HepG2 (cell line): ENCODE results near the gene GNG7. TPM values are rescaled to one million over a fixed set of nuclear protein-coding genes. Genes with fewer than 3 reads are reported as not detected.

Experiments
- ATAC-seq: fragments of 200-7000 bp; cut with Tn5 transposase; 3 replicates; pipeline ENCODE4 v1.9.1; 2020; ENCODE audit warnings: mild to moderate bottlenecking, moderate library complexity
- BruUV-seq: library from RNA; stranded (reverse); fragments of 400-500 nt; replicated peaks from 2 replicates; lab custom pipeline; 2021; lab: Mats Ljungman, UMichigan
- CTCF ChIA-PET: fragments of 300-600 bp; formaldehyde crosslinking; extraction: SDS; loops from one replicate; lab custom pipeline; 2021; ENCODE audit warnings: low total read pairs, inconsistent platforms, low intra/inter-chr PET ratio; lab: Yijun Ruan, JAX
- POLR2A ChIA-PET: fragments of 350-600 bp; sonication (Branson Sonifier 250); formaldehyde crosslinking; loops from one replicate; lab custom pipeline; 2020; ENCODE audit warnings: antibody characterized with exemption, inconsistent platforms; lab: Yijun Ruan, JAX
- DNase-seq: peaks from one replicate; pipeline ENCODE4 v3.0.0-alpha.2; 2015; ENCODE audit warnings: low spot score
- FAIRE-seq: peaks from 3 replicates; lab custom pipeline; 2011; peaks lifted over from hg19 to GRCh38; lab: Jason Lieb, UNC
- H2AFZ ChIP-seq: one replicate; pipeline ENCODE4 v1.6.1; 2011; ENCODE audit warnings: low read length, inconsistent platforms
- H3K27ac ChIP-seq: fragments of 300-600 bp; 3 replicates; pipeline ENCODE4 v1.8.0; 2011; ENCODE audit warnings: mixed run types, mild to moderate bottlenecking, mixed read lengths, low read length, inconsistent platforms; ENCODE audit not compliant: insufficient read depth; ENCODE audit errors: extremely low read length
- H3K27me3 ChIP-seq, 2 experiments: fragments of 200-600 bp in 1 of 2; 2 replicates in 1 of 2; 3 replicates in 1 of 2; pipeline versions ENCODE4 v1.6.0 to v1.8.0; 2011; ENCODE audit warnings: low read length in 2 of 2, mild to moderate bottlenecking in 2 of 2, moderate library complexity in 2 of 2, inconsistent platforms in 1 of 2; ENCODE audit not compliant: insufficient read depth in 2 of 2, control insufficient read depth in 1 of 2
- H3K36me3 ChIP-seq, 2 experiments: fragments of 200-600 bp in 1 of 2; replicated peaks in 1 of 2; 2 replicates in 1 of 2; 3 replicates in 1 of 2; pipeline versions ENCODE4 v1.5.1 to v1.8.0; 2011; ENCODE audit warnings: low read length in 2 of 2, inconsistent platforms in 1 of 2; ENCODE audit not compliant: insufficient read depth in 2 of 2, control insufficient read depth in 1 of 2
- H3K4me1 ChIP-seq: 2 replicates; pipeline ENCODE4 v1.5.1; 2012; ENCODE audit warnings: low read length, inconsistent platforms; ENCODE audit not compliant: insufficient read depth
- H3K4me2 ChIP-seq: 2 replicates; pipeline ENCODE4 v1.6.0; 2011; ENCODE audit warnings: low read depth, low read length, inconsistent platforms
- H3K4me3 ChIP-seq, 3 experiments: fragments of 200-600 bp in 1 of 3; sonication (generic), shearing (Covaris generic) in 1 of 3; replicated peaks in 1 of 3; 2 replicates each; pipeline ENCODE4 v1.5.1; 2011 to 2016; ENCODE audit warnings: low read length in 3 of 3, inconsistent platforms in 2 of 3, low read depth in 2 of 3, mild to moderate bottlenecking in 2 of 3, control low read depth in 1 of 3, mixed read lengths in 1 of 3; ENCODE audit not compliant: insufficient read depth in 1 of 3
- H3K79me2 ChIP-seq: one replicate; pipeline ENCODE4 v1.6.1; 2011; ENCODE audit warnings: low read length, inconsistent platforms; ENCODE audit not compliant: insufficient read depth
- H3K9ac ChIP-seq: 2 replicates; pipeline ENCODE4 v1.6.0; 2011; ENCODE audit warnings: mild to moderate bottlenecking, low read depth, low read length, inconsistent platforms; ENCODE audit not compliant: insufficient read depth
- H3K9me3 ChIP-seq: 2 replicates; pipeline ENCODE4 v1.5.1; 2012; ENCODE audit warnings: mild to moderate bottlenecking, low read length
- H4K20me1 ChIP-seq: 2 replicates; pipeline ENCODE4 v1.6.0; 2011; ENCODE audit warnings: inconsistent platforms, mild to moderate bottlenecking, low read length, moderate library complexity; ENCODE audit not compliant: insufficient read depth
- ERF ChIP-seq: IDR thresholded peaks from 2 replicates; pipeline ENCODE4 v1.6.1; 2018; ENCODE audit warnings: missing biosample characterization, missing genetic modification reagents
- FOXM1 ChIP-seq: sonication (generic); formaldehyde crosslinking; IDR thresholded peaks from 2 replicates; pipeline ENCODE4 v1.5.0; 2020; ENCODE audit warnings: missing genetic modification reagents
- HMGA1 ChIP-seq: sonication (generic); formaldehyde crosslinking; conservative IDR thresholded peaks from 2 replicates; pipeline ENCODE4 v1.4.0; 2020; ENCODE audit warnings: missing genetic modification reagents
- REPIN1 ChIP-seq: sonication (generic); formaldehyde crosslinking; IDR thresholded peaks from 2 replicates; pipeline ENCODE4 v1.8.0; 2022; ENCODE audit warnings: missing genetic modification reagents, low read depth, mild to moderate bottlenecking, borderline replicate concordance
- THAP8 ChIP-seq: sonication (generic); formaldehyde crosslinking; IDR thresholded peaks from 2 replicates; pipeline ENCODE4 v1.5.1; 2020; ENCODE audit warnings: missing genetic modification reagents, mild to moderate bottlenecking, borderline replicate concordance
- ZBTB7B ChIP-seq: sonication (generic); formaldehyde crosslinking; IDR thresholded peaks from 2 replicates; pipeline ENCODE4 v1.4.0; 2020; ENCODE audit warnings: missing genetic modification reagents
- ZNF17 ChIP-seq: sonication (generic); formaldehyde crosslinking; IDR thresholded peaks from 2 replicates; pipeline ENCODE4 v1.5.0; 2020; ENCODE audit warnings: mild to moderate bottlenecking, missing genetic modification reagents
- ZNF709 ChIP-seq: sonication (generic); formaldehyde crosslinking; IDR thresholded peaks from 2 replicates; pipeline ENCODE4 v1.5.0; 2020; ENCODE audit warnings: mild to moderate bottlenecking, missing genetic modification reagents
- ZNF770 ChIP-seq: sonication (generic); formaldehyde crosslinking; IDR thresholded peaks from 2 replicates; pipeline ENCODE4 v1.5.0; 2020; ENCODE audit warnings: mild to moderate bottlenecking, missing genetic modification reagents
- ZSCAN12 ChIP-seq: sonication (generic); formaldehyde crosslinking; IDR thresholded peaks from 2 replicates; pipeline ENCODE4 v1.9.0; 2021; ENCODE audit warnings: mild to moderate bottlenecking, missing genetic modification reagents
- WGBS: methylation state at CpG from one replicate; pipeline ENCODE4 v1.1.6; 2017; ENCODE audit warnings: low lambda C conversion rate; 5-methylcytosine and 5-hydroxymethylcytosine counted together
- in situ Hi-C: cut with HindIII; loops from 2 replicates; pipeline ENCODE4 v1.10.0; 2017; ENCODE audit warnings: low pct_unique_long_range_greater_than_20kb; ENCODE audit not compliant: extremely low pct_ligation_motif_present
- intact Hi-C: fragments of 100-400 bp; cut with micrococcal nuclease; formaldehyde crosslinking; loops from one replicate; pipeline ENCODE4 v1.10.0; 2022; ENCODE audit not compliant: unreplicated experiment
- polyA plus RNA-seq, 8 experiments: library from polyadenylated mRNA; depleted of rRNA in 3 of 8; stranded (reverse) in 7 of 8; unstranded in 1 of 8; fragments of >200 nt; fragmentation: Illumina TruSeq in 4 of 8; extraction: Trizol in 4 of 8; gene quantifications; 2 replicates each; pipeline versions ENCODE4 v1.2.1 to v1.2.3, GENCODE V29; 2011 to 2016; ENCODE audit warnings: low read depth in 4 of 8, missing spikeins in 1 of 8, mixed read lengths in 1 of 8; ENCODE audit not compliant: insufficient read depth in 1 of 8
- total RNA-seq, 5 experiments: library from RNA; depleted of rRNA; stranded (reverse); fragments of >200 nt; fragmentation: Illumina TruSeq; extraction: Trizol; gene quantifications; 2 replicates each; pipeline ENCODE4 v1.2.3, GENCODE V29; 2016; ENCODE audit warnings: low read depth in 1 of 5
- TF ChIP-seq, protein P1 (sequence below): sonication (generic); formaldehyde crosslinking; IDR thresholded peaks from 2 replicates; pipeline ENCODE4 v1.8.0; 2022; ENCODE audit warnings: mild to moderate bottlenecking, missing genetic modification reagents, moderate library complexity

GNG7 gene
- total and polyA plus RNA-seq, 2 of the 13 experiments (the other 11 are each of a cell fraction or from before 2014, with no cell fraction given): 1.4 to 3.3 TPM

- intact Hi-C loops (no loop called here), in situ Hi-C loops (no loop called here)
- DNase-seq (no peak), FAIRE-seq (no peak), ATAC-seq (no peak)
- H2AFZ ChIP-seq: no peak overlapping the region
- no peaks in the 10 kb centered on the region for H3K9me3 ChIP-seq
- H3K4me3 ChIP-seq: no peak overlapping the region
- no peaks in the 10 kb centered on the region for H3K79me2 ChIP-seq
- 95% methylated on average over 11 of the region's 11 CpGs for WGBS
- H3K36me3 ChIP-seq: no peaks in the 10 kb centered on the region
- ChIA-PET POLR2A (interaction anchor here (1.0 kb wide), 1 partner anchor 27 kb away, joined by 4 read pairs; no protein-coding TSS in a partner anchor), CTCF (no interaction called here)
- peaks cover 57% of the 10 kb centered on the region for H3K4me1 ChIP-seq
- no TSS peak for BruUV-seq
- no peak overlapping the region for H3K4me2 ChIP-seq
- H3K9ac ChIP-seq: no peak overlapping the region
- H4K20me1 ChIP-seq: no peaks in the 10 kb centered on the region
- no peak overlapping the region for H3K27ac ChIP-seq
- H3K27me3 ChIP-seq: no peaks in the 10 kb centered on the region
- TF ChIP-seq FOXM1 (CRISPR knock-in tag) (no peak), ERF (CRISPR knock-in tag) (no peak)
- TF ChIP-seq, all 625 proteins: peak for 0
These were observed 150.7 kb downstream of the GNG7 start for GRCh38 chr19:2551864-2552185.

DNA sequence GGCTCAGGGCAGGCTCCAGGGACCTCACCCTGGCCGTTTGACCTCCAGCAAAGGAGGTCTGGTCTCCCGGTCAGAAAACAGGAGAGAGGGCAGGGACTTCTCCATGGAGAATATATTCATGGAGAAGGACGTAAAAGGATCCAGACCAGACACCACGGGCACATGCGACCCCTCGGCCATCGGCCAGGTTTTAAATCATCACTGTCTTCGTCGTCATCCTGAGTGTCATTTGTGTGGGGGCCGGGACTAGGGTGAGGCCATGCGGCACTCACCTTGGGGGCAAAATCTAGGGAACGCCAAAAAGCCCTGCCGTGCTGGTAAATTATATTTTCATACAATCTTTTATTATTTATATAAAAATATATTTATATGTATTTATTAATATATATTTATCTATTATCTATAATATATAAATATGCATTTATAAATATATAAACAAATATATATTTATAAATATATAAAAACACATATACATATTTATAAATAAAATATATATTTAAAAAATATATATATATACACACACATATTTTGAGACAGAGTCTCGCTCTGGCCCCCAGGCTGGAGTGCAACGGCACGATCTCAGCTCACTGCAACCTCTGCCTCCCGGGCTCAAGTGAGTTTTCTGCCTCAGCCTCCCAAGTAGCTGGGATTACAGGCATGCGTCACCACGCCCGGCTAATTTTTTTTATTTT lies 151.2 kb downstream of the GNG7 start:
- H4K20me1 ChIP-seq: no peaks in the 10 kb centered on the region
- H3K4me3 ChIP-seq: no peak overlapping the region
- no peaks in the 10 kb centered on the region for H3K36me3 ChIP-seq
- H2AFZ ChIP-seq: no peak overlapping the region
- POLR2A ChIA-PET: interaction anchor here (1.0 kb wide), 2 partner anchors 26 to 27 kb away, joined by 3 to 4 read pairs; no protein-coding TSS in a partner anchor
- no peak overlapping the region for H3K27ac ChIP-seq
- H3K27me3 ChIP-seq: no peaks in the 10 kb centered on the region
- no peak overlapping the region for H3K4me2 ChIP-seq
- H3K9me3 ChIP-seq: no peaks in the 10 kb centered on the region
- FAIRE-seq: no peak
- no peaks in the 10 kb centered on the region for H3K79me2 ChIP-seq
- no peak overlapping the region for H3K9ac ChIP-seq
- TF ChIP-seq REPIN1 (CRISPR knock-in tag): no peak
- TF ChIP-seq, protein P1, sequence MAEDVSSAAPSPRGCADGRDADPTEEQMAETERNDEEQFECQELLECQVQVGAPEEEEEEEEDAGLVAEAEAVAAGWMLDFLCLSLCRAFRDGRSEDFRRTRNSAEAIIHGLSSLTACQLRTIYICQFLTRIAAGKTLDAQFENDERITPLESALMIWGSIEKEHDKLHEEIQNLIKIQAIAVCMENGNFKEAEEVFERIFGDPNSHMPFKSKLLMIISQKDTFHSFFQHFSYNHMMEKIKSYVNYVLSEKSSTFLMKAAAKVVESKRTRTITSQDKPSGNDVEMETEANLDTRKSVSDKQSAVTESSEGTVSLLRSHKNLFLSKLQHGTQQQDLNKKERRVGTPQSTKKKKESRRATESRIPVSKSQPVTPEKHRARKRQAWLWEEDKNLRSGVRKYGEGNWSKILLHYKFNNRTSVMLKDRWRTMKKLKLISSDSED (CRISPR knock-in tag): no peak
- no peak for TF ChIP-seq ZNF709 (CRISPR knock-in tag)
- TF ChIP-seq ZNF770 (CRISPR knock-in tag): no peak
- no peak for TF ChIP-seq ZSCAN12 (CRISPR knock-in tag)
- no peak for TF ChIP-seq ZBTB7B (CRISPR knock-in tag)
- TF ChIP-seq ZNF17: no peak
- no peak for TF ChIP-seq THAP8 (CRISPR knock-in tag)
- no peak for TF ChIP-seq HMGA1 (CRISPR knock-in tag)
- 95% methylated on average over 20 of the region's 20 CpGs for WGBS
- no TSS peak for BruUV-seq
- CTCF ChIA-PET: no interaction called here
- in situ Hi-C loops: no loop called here
- ATAC-seq: no peak
- intact Hi-C loops: no loop called here
- peaks cover 57% of the 10 kb centered on the region for H3K4me1 ChIP-seq
- DNase-seq: no peak
